Gastrocnemius medialis (tissue), 4 donors: ENCODE data around the gene DHRSX.

Experiments used
- POLR2A ChIP-seq, 2 donors: fragments of 450-650 bp; IDR thresholded peaks; one replicate each; pipeline ENCODE4 v1.6.1; 2017; ENCODE audit warnings: antibody characterized with exemption in 2 of 2, mild to moderate bottlenecking in 2 of 2, moderate library complexity in 2 of 2
- TF ChIP-seq, protein P1 (sequence below), 5 experiments: fragments of 450-650 bp in 3 of 5; fragments of 200-600 bp in 2 of 5; sonication (generic) in 2 of 5; IDR thresholded peaks in 4 of 5; conservative IDR thresholded peaks in 1 of 5; 1 replicate in 4 of 5; 2 replicates in 1 of 5; pipeline ENCODE4 v1.5.1; 2016 to 2019; ENCODE audit warnings: antibody characterized with exemption in 5 of 5, mild to moderate bottlenecking in 3 of 5, moderate library complexity in 3 of 5

DNA sequence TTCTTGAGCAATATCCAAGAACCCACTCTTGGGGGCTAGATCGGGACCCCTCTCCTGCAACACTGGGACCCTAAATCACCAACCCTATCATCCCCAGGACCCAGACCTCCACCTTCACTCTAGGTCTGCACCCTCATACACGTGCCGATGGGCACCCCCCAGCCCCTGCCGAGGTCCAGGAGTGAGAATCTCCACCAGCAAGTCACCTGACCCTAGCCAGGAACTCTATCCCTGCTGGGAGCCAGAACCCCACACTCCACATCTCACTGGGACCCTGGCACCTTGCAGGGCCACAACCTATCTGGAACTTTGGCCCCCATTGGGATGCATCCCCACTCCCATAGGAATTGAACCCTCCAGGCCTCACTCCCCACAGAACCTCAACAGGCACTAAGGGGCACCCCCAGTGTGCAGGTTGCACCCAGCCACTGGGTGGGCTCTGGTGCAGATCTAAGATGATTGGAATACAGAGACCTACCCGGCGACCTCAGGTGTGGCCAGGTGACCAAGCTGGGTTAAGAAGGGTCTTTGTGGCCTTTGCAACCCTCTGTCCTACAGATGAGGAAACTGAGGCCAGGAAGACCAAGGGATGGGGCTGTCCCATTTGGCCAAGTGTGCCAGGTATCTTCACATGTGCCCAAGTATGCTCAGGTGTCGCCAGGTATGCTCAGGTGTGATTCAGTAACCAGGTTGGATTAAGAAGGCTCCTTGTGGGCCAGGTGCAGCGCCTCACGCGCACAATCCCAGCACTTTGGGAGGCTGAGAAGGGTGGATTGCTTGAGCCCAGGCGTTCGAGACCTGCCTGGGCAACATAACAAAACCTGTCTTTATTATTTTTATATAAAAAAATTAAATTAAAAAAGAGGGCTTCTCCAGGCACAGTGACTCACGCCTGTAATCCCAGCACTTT, 3.1 kb upstream of the DHRSX start:
- no peak for TF ChIP-seq POLR2A (IDR thresholded peaks at IDR 0.05)
- TF ChIP-seq, protein P1, sequence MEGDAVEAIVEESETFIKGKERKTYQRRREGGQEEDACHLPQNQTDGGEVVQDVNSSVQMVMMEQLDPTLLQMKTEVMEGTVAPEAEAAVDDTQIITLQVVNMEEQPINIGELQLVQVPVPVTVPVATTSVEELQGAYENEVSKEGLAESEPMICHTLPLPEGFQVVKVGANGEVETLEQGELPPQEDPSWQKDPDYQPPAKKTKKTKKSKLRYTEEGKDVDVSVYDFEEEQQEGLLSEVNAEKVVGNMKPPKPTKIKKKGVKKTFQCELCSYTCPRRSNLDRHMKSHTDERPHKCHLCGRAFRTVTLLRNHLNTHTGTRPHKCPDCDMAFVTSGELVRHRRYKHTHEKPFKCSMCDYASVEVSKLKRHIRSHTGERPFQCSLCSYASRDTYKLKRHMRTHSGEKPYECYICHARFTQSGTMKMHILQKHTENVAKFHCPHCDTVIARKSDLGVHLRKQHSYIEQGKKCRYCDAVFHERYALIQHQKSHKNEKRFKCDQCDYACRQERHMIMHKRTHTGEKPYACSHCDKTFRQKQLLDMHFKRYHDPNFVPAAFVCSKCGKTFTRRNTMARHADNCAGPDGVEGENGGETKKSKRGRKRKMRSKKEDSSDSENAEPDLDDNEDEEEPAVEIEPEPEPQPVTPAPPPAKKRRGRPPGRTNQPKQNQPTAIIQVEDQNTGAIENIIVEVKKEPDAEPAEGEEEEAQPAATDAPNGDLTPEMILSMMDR (IDR thresholded peaks at IDR 0.05 in 4 of 5, conservative IDR thresholded peaks at IDR 0.05 in 1 of 5) = no peak
